Spleen (tissue), 7 donors: ENCODE measurements around the gene SV2A.

Experiments used
- POLR2A ChIP-seq, 3 donors: fragments of 450-650 bp; IDR thresholded peaks; one replicate each; pipeline ENCODE4 v1.5.1; 2017; ENCODE audit warnings: antibody characterized with exemption in 3 of 3, mild to moderate bottlenecking in 1 of 3
- TF ChIP-seq, protein P1 (sequence below), 11 experiments: fragments of 200-600 bp in 7 of 11; fragments of 450-650 bp in 4 of 11; sonication (generic) in 4 of 11; IDR thresholded peaks in 8 of 11; conservative IDR thresholded peaks in 3 of 11; 1 replicate in 7 of 11; 2 replicates in 4 of 11; pipeline versions ENCODE4 v1.4.0 to v1.8.0; 2016 to 2021; ENCODE audit warnings: antibody characterized with exemption in 11 of 11, inconsistent platforms in 4 of 11, mild to moderate bottlenecking in 1 of 11
- donor health status: DM: no; HTN: no; CAD: no; lungs with moderate emphysema.
- donor health status: DM: no; HTN: no; CAD: no.
- donor health status: DM: no; HTN: no; CAD: no.

- TF ChIP-seq, protein P1, sequence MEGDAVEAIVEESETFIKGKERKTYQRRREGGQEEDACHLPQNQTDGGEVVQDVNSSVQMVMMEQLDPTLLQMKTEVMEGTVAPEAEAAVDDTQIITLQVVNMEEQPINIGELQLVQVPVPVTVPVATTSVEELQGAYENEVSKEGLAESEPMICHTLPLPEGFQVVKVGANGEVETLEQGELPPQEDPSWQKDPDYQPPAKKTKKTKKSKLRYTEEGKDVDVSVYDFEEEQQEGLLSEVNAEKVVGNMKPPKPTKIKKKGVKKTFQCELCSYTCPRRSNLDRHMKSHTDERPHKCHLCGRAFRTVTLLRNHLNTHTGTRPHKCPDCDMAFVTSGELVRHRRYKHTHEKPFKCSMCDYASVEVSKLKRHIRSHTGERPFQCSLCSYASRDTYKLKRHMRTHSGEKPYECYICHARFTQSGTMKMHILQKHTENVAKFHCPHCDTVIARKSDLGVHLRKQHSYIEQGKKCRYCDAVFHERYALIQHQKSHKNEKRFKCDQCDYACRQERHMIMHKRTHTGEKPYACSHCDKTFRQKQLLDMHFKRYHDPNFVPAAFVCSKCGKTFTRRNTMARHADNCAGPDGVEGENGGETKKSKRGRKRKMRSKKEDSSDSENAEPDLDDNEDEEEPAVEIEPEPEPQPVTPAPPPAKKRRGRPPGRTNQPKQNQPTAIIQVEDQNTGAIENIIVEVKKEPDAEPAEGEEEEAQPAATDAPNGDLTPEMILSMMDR (IDR thresholded peaks at IDR 0.05 in 8 of 11, conservative IDR thresholded peaks at IDR 0.05 in 3 of 11): no peak
- no peak for TF ChIP-seq POLR2A (IDR thresholded peaks at IDR 0.05)
These were observed 9.5 kb upstream of the SV2A start for GRCh38 chr1:149927056-149927562.
